CD14-positive monocyte (primary cell): ENCODE measurements around the gene ZEB2. TPM values are rescaled to one million over a fixed set of nuclear protein-coding genes. Genes with fewer than 3 reads are reported as not detected.
A peak's percentile ranks its signal among the peaks of the same experiment; 100 is the strongest.

ENCODE experiments used
- DNase-seq, 3 donors: peaks; one replicate each; pipeline ENCODE4 v3.0.0-alpha.2; 2011 to 2022
- H2AFZ ChIP-seq: 2 replicates; pipeline ENCODE4 v1.6.0; 2012; ENCODE audit warnings: mild to moderate bottlenecking, low read depth, low read length, inconsistent platforms; ENCODE audit not compliant: insufficient read depth, poor library complexity, severe bottlenecking
- H3K27ac ChIP-seq, 2 donors: 1 replicate in 1 of 2; 2 replicates in 1 of 2; pipeline ENCODE4 v1.5.1; 2012 to 2013; ENCODE audit warnings: low read length in 2 of 2, control low read depth in 1 of 2, inconsistent platforms in 1 of 2, low read depth in 1 of 2, mild to moderate bottlenecking in 1 of 2
- H3K27me3 ChIP-seq, 2 donors: one replicate each; pipeline versions ENCODE4 v1.6.0 to v1.6.1; 2011 to 2013; ENCODE audit warnings: low read length in 2 of 2; ENCODE audit not compliant: control insufficient read depth in 2 of 2, insufficient read depth in 2 of 2
- H3K36me3 ChIP-seq, 2 donors: replicated peaks in 1 of 2; 1 replicate in 1 of 2; 2 replicates in 1 of 2; pipeline versions ENCODE4 v1.5.1 to v1.6.1; 2012 to 2013; ENCODE audit warnings: low read length in 2 of 2, control low read depth in 1 of 2, inconsistent platforms in 1 of 2, mild to moderate bottlenecking in 1 of 2; ENCODE audit not compliant: insufficient read depth in 2 of 2, control insufficient read depth in 1 of 2
- H3K4me1 ChIP-seq, 2 donors: 1 replicate in 1 of 2; 2 replicates in 1 of 2; pipeline versions ENCODE4 v1.5.1 to v1.6.1; 2012 to 2013; ENCODE audit warnings: low read length in 2 of 2, control low read depth in 1 of 2, inconsistent platforms in 1 of 2, mild to moderate bottlenecking in 1 of 2, moderate library complexity in 1 of 2; ENCODE audit not compliant: insufficient read depth in 2 of 2, control insufficient read depth in 1 of 2
- H3K4me2 ChIP-seq: replicated peaks from 2 replicates; pipeline ENCODE3; 2012; ENCODE audit warnings: low read length, moderate library complexity, mild to moderate bottlenecking; ENCODE audit not compliant: poor library complexity, severe bottlenecking; ENCODE audit errors: extremely low read depth
- H3K4me3 ChIP-seq, 3 experiments: fragments of 200-600 bp in 1 of 3; sonication (generic) in 1 of 3; replicated peaks in 1 of 3; 1 replicate in 2 of 3; 2 replicates in 1 of 3; pipeline ENCODE4 v1.5.1; 2011 to 2013; ENCODE audit warnings: low read length in 3 of 3, mild to moderate bottlenecking in 3 of 3, control low read depth in 2 of 3, low read depth in 2 of 3, inconsistent platforms in 1 of 3, moderate library complexity in 1 of 3
- H3K79me2 ChIP-seq: 2 replicates; pipeline ENCODE4 v1.6.0; 2012; ENCODE audit warnings: mild to moderate bottlenecking, control low read depth, inconsistent platforms, low read length, moderate library complexity; ENCODE audit not compliant: insufficient read depth
- H3K9ac ChIP-seq: 2 replicates; pipeline ENCODE4 v1.6.0; 2017; ENCODE audit warnings: low read length, mild to moderate bottlenecking; ENCODE audit not compliant: insufficient read depth, poor library complexity, severe bottlenecking
- H3K9me3 ChIP-seq, 2 donors: replicated peaks in 1 of 2; 1 replicate in 1 of 2; 2 replicates in 1 of 2; pipeline versions ENCODE4 v1.5.1 to v1.6.1; 2012 to 2013; ENCODE audit warnings: low read length in 2 of 2, control low read depth in 1 of 2; ENCODE audit not compliant: control insufficient read depth in 1 of 2, insufficient read depth in 1 of 2
- H4K20me1 ChIP-seq: 2 replicates; pipeline ENCODE4 v1.6.0; 2012; ENCODE audit warnings: mild to moderate bottlenecking, low read length, control low read depth, moderate library complexity; ENCODE audit not compliant: insufficient read depth
- H3K27ac Mint-ChIP-seq, 7 donors: one replicate each; pipeline ENCODE4 v1.8.0; 2020; ENCODE audit warnings: mild to moderate bottlenecking in 7 of 7, mixed read lengths in 7 of 7, moderate library complexity in 6 of 7, inconsistent platforms in 2 of 7
- H3K27me3 Mint-ChIP-seq, 3 donors: one replicate each; pipeline ENCODE4 v1.8.0; 2021 to 2022; ENCODE audit warnings: low read depth in 3 of 3, mild to moderate bottlenecking in 3 of 3, mixed read lengths in 3 of 3, moderate library complexity in 3 of 3, inconsistent platforms in 1 of 3
- H3K36me3 Mint-ChIP-seq, 2 donors: one replicate each; pipeline ENCODE4 v1.8.0; 2020; ENCODE audit warnings: mixed read lengths in 2 of 2, inconsistent platforms in 1 of 2, mild to moderate bottlenecking in 1 of 2
- H3K4me1 Mint-ChIP-seq: one replicate; pipeline ENCODE4 v1.8.0; 2020; ENCODE audit warnings: mild to moderate bottlenecking, mixed read lengths
- H3K4me3 Mint-ChIP-seq, 2 donors: one replicate each; pipeline ENCODE4 v1.8.0; 2020; ENCODE audit warnings: mild to moderate bottlenecking in 2 of 2, mixed read lengths in 2 of 2, moderate library complexity in 1 of 2
- H3K9me3 Mint-ChIP-seq, 7 donors: one replicate each; pipeline ENCODE4 v1.8.0; 2020 to 2022; ENCODE audit warnings: mixed read lengths in 7 of 7, mild to moderate bottlenecking in 6 of 7, moderate library complexity in 6 of 7, inconsistent platforms in 2 of 7
- CTCF ChIP-seq: fragments of 200-600 bp; IDR thresholded peaks from one replicate; pipeline ENCODE4 v1.8.0; 2022; ENCODE audit warnings: antibody characterized with exemption, mild to moderate bottlenecking
- WGBS: methylation state at CpG from one replicate; pipeline ENCODE4 v1.1.5; 2013; ENCODE audit warnings: missing lambda C conversion rate; ENCODE audit not compliant: insufficient coverage; 5-methylcytosine and 5-hydroxymethylcytosine counted together
- intact Hi-C, 2 donors: fragments of 100-400 bp; cut with micrococcal nuclease; formaldehyde crosslinking; loops; one replicate each; pipeline versions ENCODE4 v1.15.0 to v1.15.1; 2023
- polyA plus RNA-seq, 3 donors: library from polyadenylated mRNA; depleted of rRNA in 1 of 3; unstranded in 2 of 3; stranded (reverse) in 1 of 3; fragments of 300-500 nt in 2 of 3; fragments of >200 nt in 1 of 3; fragmentation: Illumina TruSeq in 2 of 3; gene quantifications; 1 replicate in 2 of 3; 2 replicates in 1 of 3; pipeline ENCODE4 v1.2.3, GENCODE V29; 2012 to 2021

ZEB2 gene
- polyA plus RNA-seq, 3 donors: 76.8 to 325 (median 93.8) TPM

GRCh38 chr2:144490857-144491256 is 29.1 kb downstream of the ZEB2 start:
- Histone ChIP-seq H2AFZ (no peak overlapping the region), H3K27me3 (no peaks in the 10 kb centered on the region), H3K9me3 (no peaks in the 10 kb centered on the region), H4K20me1 (peaks cover 100% of the 10 kb centered on the region), H3K4me1 (peaks cover 54 to 70% of the 10 kb centered on the region in 2 donors), H3K36me3 (peaks cover 66 to 93% of the 10 kb centered on the region in 2 donors), H3K4me2 (no peak overlapping the region), H3K4me3 (no peak overlapping the region), H3K9ac (no peak overlapping the region), H3K27ac (peak overlapping the region; percentile 37 to 54), H3K79me2 (peaks cover 100% of the 10 kb centered on the region)
- Mint-ChIP-seq H3K27me3 (no peaks in the 10 kb centered on the region), H3K9me3 (no peaks in the 10 kb centered on the region), H3K36me3 (peaks cover 81 to 88% of the 10 kb centered on the region in 2 donors), H3K27ac (peak overlapping the region in 4 of 7 donors; percentile 60 to 85 (median 74)), H3K4me1 (peaks cover 65% of the 10 kb centered on the region), H3K4me3 (no peak overlapping the region)
- WGBS: 99% methylated on average over 11 of the region's 15 CpGs
- TF ChIP-seq CTCF: no peak
- intact Hi-C loops: no loop called here
- DNase-seq: no peak

GRCh38 chr2:144490017-144490416 is 29.9 kb downstream of the ZEB2 start:
- Mint-ChIP-seq H3K36me3 (peaks cover 79 to 88% of the 10 kb centered on the region in 2 donors), H3K4me1 (peaks cover 64% of the 10 kb centered on the region), H3K27ac (peak overlapping the region in 5 of 7 donors; percentile 35 to 73 (median 46)), H3K4me3 (no peak overlapping the region), H3K27me3 (no peaks in the 10 kb centered on the region), H3K9me3 (no peaks in the 10 kb centered on the region)
- H3K79me2 ChIP-seq: peaks cover 100% of the 10 kb centered on the region
- peaks cover 66 to 93% of the 10 kb centered on the region in 2 donors for H3K36me3 ChIP-seq
- no peak for TF ChIP-seq CTCF
- no peaks in the 10 kb centered on the region for H3K27me3 ChIP-seq
- H4K20me1 ChIP-seq: peaks cover 100% of the 10 kb centered on the region
- no peak overlapping the region for H3K9ac ChIP-seq
- peak overlapping the region in 1 of 2 donors; percentile 54 for H3K27ac ChIP-seq
- H3K4me2 ChIP-seq: no peak overlapping the region
- intact Hi-C loops: no loop called here
- peaks cover 52 to 69% of the 10 kb centered on the region in 2 donors for H3K4me1 ChIP-seq
- H3K9me3 ChIP-seq: no peaks in the 10 kb centered on the region
- DNase-seq: no peak
- H2AFZ ChIP-seq: no peak overlapping the region
- no peak overlapping the region for H3K4me3 ChIP-seq
